Superior temporal gyrus (tissue), 1 donor: ENCODE measurements around the gene STAT1.
"Not testable (repeated sequence)": the region's sequence is repeated elsewhere in the genome, so short reads cannot be mapped to it uniquely, and the experiment has no call there.

Experiments used
- DNase-seq: peaks from one replicate; pipeline ENCODE4 v3.0.0-alpha.2; 2016; ENCODE audit errors: extremely low spot score

Gene STAT1

GRCh38 chr2:190981733-190982132, 32.2 kb downstream of the STAT1 start:
- DNase-seq, result no peak

GRCh38 chr2:190981333-190981732, 32.6 kb downstream of the STAT1 start:
- DNase-seq, result no peak

DNA sequence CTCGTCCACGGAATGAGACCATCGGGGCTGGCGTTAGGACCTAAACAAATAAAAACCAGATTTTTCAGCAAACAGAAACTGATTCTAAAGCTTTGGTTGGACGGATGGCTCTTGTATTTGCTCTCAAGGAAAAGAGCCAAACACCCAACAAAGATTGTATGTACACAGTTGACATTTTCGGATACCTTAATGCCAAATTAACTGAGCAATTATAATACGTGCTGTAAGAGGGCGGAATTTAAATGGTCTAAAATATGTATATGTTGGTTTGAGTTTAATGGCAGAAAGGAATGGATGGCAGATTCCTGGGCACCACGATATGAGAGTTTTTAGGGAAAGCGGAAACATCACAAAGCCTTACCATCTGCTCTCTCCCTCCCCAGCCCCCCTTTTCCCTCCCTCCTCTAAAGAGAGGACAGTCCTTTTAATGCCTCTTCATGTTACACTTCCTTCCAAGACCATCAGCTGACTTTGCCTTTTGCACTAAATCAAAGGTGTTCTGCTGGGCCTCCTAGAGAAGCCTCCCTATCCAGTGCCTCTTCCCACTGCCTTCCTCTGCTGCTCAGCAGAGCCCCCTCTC, 33.3 kb downstream of the STAT1 start:
- no peak for DNase-seq

DNA sequence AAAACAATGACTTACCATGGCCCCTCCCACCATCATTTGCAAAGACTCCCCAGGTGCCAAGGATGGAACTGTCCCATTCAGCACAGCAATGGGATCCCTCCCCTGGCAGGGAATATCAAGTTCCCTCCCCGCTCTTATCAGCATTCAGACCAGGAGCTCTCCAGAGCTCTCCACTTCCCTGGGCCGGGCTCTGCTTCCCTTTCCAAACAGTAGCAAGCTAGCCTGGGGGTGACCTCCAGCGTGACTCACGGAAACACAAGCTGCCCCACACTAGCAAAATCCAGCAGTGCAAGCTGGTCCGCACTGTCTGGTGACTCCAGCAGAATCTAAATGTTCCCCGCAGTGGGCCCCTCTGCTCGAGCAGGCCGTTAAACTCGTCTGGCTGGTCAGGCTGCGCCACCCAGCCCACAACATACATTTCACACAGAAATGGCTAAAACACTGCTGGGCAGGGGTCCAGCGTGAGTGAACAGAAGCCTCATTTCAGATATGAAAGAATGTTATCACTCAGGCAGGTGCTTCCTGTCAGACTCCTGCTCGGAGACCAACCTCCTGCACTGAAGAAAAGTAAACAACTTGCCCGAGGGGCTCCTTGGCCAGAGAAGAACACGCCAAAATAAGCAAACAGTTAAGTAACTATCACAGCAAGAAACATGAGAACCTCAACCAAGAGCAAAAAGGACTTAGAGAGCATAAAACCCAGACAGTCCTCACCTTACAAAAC, 33.9 kb downstream of the STAT1 start:
- DNase-seq, result no peak

GRCh38 chr2:190978389-190979053, 35.5 kb downstream of the STAT1 start:
- no peak for DNase-seq

DNA sequence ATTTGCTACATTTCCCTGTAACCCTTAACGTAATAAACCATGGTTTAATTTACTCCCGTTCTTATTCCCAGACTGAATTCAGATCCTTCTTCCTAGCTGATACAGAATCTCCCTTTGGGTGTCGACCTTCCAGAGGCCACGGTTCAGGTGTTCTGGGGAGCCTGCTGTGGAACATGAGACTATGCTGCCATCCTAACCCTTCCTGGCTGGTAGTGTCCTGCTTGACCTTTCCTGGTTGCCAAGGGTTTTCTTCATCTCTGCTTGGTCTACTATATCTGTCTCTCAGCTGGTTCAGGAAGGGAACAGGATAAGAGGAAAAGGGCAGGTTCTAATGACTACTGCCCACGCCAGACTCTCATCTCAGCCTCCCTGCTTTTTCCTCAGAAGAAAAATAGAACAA, 36.5 kb downstream of the STAT1 start:
- DNase-seq, result no peak

GRCh38 chr2:190976521-190976920, 37.5 kb downstream of the STAT1 start:
- DNase-seq, result no peak

GRCh38 chr2:190974629-190975361, 39.2 kb downstream of the STAT1 start:
- no peak for DNase-seq

DNA sequence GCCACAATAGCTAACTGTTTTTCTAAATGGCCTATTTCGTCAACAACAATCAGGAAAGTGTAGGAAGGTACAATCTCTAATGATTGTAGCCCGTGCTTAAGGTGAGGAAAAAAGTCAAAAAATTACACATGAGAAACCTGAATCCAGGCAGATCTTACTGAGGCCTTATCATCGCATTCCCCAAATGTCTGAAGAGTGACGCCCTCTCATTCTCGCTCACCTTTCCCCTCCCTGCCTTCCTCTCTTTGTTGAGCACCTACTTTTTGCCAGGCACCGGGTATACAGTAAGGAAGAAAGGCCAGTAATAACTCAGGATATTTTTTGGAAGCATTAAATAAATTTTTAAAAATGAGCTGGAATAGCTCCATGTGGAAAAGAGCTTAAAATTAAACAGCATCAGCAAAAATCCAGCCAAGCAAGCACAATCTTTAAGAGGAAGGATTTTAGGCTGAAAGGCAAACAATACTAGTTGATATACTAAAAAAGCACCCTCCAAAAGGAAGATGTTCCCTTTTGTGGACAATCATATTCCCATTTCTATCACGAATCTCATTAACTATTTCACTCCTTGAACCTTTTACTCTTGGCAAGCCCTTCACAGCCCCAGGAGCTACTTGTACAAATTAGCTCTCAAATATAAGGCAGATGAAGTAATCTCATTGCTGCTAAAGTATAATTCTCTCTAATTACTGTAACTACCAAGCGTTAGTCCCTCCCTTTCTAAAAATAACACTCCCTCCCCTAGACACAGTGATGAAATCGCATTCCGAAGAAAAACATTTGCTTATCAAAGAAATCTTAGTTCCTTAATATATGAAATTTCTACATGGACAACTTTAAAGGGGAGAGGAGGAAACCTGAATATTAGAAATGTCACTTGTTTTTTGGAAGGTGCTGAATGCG, 40.0 kb downstream of the STAT1 start:
- DNase-seq, result no peak

GRCh38 chr2:190973262-190973661, 40.7 kb downstream of the STAT1 start:
- DNase-seq, result no peak

DNA sequence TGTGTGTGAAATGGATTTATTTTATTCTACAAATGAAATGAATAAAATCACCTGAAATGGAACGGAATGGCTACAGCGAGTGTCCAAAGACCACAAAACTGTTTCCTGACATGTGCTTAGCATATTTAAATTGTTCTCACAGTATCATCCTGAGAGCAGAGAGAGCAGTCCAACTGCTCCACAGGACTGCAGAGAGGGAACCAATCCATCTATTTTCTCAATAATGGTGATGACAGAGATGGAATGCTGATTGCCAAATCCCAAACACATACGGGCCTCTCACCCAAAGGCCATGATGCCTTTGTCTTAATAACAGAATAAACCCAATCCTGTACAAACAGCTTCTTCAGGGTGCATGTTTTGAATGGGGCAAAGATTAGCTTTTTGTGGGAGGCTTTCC, 41.1 kb downstream of the STAT1 start:
- DNase-seq, result no peak

- DNase-seq, result no peak
These were observed 41.8 kb downstream of the STAT1 start for GRCh38 chr2:190972213-190972612.

- no peak for DNase-seq
These were observed 43.0 kb downstream of the STAT1 start for GRCh38 chr2:190970873-190971506.

DNA sequence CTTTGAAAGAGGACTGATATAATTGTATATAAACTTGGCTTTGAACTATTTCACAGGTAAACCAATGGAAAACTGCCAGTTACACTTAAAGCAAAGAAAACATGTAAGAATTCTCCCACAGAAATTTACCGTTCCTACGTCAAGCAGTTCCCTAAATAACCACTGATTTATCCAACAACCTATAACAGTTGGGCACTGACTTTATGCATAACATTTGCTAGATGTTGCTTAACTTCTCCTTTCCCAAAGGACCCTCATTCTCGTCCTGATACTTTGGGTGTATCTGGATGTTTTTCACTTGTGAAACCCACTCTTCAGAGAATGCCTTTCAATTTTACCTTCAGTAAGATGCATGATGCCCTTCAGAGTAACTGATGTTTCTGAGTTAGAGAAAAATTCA, 43.8 kb downstream of the STAT1 start:
- DNase-seq, result no peak

DNA sequence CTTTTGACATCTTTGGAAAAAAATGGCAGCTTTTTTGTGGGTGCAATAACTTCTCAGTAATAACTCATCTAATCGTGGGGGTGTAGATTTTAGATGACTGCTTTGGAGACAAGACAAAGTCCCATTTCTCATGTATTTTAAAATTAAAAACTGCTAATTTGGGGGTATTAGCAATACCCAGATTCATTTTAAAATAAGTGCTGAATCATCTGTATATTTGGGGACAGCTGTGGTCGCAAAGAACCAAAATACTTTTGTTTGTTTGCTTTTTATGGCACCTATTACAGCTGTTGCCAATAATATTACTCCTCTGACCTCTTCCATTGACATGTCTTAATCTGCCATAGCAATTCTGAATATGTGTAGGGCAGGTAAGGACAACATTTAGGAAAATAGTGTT, 45.4 kb downstream of the STAT1 start:
- no peak for DNase-seq

- no peak for DNase-seq
These were observed 48.3 kb downstream of the STAT1 start for GRCh38 chr2:190965580-190966222.

DNA sequence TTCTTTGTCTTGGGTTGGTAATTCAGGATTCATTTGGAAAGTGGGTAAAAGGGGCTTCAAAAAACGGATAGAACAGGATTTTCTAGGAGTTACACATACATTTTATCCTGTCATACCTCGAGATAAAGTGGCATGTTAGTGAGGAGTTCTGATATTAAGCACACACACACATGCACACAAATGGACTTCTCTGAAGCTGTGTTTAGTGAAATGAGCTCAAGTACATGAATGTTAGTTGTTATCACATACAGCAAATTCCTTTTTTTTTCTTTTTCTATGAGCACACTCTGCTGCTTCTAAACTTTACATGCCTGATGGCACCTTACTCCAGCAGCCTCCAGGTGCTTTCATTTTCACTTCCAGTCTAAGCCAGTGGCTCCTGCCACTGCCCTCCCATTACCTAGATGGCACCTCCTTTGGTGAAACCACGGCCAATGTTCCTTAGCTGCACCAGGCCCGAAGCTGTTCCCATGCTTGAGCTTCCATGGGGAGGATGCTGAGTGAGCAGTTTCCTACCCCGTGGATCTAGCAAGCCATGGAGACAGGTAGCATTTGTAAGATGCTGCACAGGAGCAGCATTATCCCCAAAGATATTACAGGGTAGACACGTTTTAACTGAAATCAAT, 49.7 kb downstream of the STAT1 start:
- DNase-seq, result no peak

- DNase-seq, result no peak
These were observed 50.9 kb downstream of the STAT1 start for GRCh38 chr2:190963088-190963487.

DNA sequence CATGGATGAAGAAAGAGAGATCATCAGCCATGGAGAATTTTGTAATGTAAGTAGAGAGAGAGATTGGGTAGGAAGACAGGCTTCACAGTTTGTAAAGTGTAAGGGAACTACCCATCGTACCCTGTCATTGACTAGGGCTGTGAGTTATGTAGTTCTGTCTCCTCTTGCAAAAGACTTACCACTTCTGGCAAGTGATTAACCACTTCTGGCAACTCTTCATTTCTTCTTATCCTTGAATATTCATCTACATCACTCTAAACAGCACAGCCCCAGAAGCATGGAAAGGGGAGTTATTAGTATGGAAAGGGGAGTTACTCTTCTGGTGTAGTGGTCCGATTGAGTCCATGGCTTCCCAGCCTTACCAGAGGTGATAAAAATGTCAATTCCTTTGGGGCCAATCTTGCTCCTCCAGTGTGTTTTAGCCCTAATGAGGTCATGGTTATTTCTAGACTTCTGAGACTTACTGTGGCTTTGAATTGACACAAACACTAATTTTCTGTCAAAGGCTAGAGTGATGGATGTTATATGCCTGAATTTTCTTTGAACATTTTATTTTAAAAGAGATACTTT, 52.0 kb downstream of the STAT1 start:
- no peak for DNase-seq

GRCh38 chr2:190961117-190961516, 52.9 kb downstream of the STAT1 start:
- DNase-seq, result not testable (repeated sequence)
